Stimulated activated CD4-positive, alpha-beta T cell treated with anti-CD3 and anti-CD28 coated beads, Interleukin-4, amount 100 ng/mL, for 48 hours (primary cell): ENCODE results near the gene GBE1.

Source experiments
- DNase-seq, 2 donors: peaks; one replicate each; pipeline ENCODE4 v3.0.0-alpha.2; 2020; ENCODE audit warnings: low read depth in 2 of 2

Gene GBE1

DNA sequence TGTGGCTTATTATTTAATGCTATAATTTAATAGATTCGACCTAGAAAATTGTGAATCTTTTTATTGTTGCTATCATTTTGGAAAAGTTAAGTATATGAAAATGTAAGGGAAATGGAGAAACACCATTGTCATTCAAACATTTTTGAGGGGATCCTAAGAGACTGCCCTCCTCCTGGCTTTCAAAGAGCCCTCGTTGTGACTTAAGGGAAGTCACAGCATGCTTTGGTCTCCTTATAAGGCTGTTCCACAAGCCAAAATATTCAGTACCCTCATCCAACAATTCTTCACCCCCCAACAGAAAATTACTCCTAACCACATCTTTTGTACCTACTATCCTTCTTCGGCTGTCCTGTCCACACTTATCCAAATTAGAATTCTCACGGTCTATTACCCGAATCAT, 140.2 kb downstream of the GBE1 start:
- no peak for DNase-seq

DNA sequence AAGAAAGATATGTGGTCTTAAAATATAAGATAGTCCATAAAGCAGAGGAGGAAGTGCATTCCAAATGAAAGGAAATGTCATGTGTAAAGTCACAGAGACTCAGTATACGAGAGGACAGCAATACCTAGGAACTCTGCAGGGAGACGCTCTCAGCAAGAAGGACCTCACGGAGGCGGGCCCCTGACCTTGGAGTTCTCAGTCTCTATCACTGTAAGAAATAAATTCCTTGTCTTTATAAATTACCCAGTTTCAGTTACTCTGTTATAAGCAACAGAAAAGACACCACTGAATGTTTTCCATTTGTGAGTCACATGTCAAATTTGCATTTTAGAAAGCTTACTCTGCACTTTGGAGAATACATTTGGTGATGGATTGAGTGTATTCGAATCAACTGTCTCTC, 140.6 kb downstream of the GBE1 start:
- no peak for DNase-seq

DNA sequence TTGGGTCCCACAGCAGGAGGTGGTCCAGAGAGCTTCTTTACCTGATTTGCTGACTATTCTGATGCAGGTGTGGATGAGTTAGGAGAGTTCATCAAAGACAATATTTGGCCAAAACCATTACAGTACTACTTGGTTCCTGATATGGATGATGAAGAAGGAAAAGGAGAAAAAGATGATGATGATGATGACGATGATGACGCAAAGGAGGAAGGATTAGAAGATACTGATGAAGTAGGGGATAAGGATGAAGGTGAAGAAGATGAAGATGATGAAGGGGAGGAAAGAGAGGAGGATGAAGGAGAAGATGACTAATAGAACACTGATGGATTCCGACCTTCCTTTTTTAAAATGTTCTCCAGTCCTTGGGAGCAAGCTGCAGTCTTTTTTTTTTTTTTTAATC, 148.7 kb downstream of the GBE1 start:
- no peak for DNase-seq

DNA sequence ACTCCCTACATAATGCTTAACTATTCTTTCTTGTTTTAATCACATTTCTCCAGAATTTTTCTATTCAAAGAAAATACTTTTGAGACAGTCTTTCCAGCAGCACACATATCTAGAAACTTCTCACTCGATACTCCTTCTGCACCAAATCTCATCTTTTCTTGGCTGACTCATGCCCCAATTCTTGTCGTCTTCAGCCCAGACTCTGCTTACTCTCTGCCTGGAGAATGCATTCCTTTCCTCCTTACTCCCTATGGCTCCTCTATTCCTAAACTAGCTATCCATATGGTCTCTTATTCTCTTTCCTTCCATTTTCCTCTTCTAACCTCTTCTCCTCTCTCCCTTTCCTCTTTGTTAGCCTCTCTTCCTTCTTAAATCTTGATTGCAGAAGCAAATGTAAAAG, 158.7 kb downstream of the GBE1 start:
- no peak for DNase-seq

DNA sequence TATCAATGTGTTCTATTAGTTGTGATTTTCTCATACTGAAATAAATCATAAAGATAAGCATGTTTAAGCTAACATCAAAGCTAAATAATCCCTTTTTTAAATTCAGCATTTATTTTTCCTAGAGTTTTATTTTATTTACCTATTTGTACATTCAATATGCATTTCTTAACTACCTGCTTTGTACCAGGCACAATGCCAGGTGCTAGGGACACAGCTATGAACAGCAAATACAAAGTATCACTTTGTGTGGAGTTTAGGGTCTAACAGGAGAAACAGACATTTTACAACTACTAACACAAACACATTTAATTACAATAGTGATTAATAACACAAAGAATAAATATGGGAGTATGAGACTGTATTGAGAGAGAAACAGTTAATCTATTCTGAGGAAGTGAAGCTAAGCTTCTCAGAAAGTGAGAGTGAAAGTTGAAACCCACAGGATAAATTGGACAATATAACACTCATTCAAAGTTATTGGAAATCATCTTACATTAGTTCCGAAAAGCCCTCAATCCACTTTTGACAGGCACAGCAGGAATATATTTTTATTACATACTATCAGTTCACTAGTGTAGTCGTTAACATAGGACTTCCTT, 159.6 kb downstream of the GBE1 start:
- no peak for DNase-seq

DNA sequence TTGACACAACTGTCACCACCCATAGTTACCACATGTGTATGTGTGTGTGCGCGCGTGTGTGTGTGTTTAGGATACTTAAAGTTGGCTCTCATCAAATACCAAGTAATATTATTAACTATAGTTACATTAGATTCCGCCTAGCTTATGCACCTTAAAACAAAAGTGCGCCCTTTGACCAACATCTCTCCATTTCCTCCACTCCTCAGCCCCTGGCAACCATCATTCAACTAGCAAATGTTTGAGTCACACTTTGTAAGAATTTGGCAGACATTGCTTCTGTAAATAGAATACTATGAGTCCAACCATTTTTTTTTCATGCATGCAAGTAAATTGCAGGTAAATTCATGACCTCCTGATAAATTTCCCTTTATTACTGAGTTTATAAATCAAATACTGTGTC, 169.3 kb downstream of the GBE1 start:
- no peak for DNase-seq

DNA sequence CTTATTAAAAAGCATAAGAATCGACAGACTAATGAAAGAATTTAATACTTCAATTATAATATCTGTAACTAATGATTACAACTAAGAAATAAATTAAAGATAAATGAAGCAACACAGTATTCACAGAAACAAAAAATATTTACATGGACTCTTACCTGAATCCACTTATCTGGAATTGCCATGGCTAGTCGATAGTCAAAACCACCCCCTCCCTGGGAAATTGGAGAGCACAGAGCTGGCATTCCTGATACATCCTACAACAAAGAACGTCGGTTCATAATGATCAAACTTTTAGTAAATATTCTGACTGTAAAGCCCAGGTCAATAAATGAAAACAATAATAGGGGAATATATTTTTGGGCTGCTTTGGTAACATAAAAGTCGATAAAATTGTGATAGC, 175.5 kb downstream of the GBE1 start:
- DNase-seq, result no peak

DNA sequence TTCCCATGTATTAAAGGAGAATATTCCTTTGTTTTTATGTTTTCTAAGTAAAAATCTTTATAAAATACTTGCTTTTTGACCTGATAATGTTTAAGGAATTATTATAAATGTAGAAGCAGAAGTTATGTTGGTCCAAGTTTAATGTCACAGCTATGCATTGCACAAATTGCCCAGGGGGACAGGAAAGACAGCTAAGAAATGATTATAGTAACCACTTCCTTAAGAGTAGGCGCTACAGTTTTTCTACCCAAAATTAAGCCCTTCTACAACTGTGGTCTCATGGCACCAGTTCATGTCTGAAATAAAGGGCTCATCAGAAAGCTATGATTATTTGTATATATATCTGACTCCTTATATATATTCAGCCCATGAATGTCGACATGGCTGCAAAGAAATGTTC, 176.4 kb downstream of the GBE1 start:
- no peak for DNase-seq

DNA sequence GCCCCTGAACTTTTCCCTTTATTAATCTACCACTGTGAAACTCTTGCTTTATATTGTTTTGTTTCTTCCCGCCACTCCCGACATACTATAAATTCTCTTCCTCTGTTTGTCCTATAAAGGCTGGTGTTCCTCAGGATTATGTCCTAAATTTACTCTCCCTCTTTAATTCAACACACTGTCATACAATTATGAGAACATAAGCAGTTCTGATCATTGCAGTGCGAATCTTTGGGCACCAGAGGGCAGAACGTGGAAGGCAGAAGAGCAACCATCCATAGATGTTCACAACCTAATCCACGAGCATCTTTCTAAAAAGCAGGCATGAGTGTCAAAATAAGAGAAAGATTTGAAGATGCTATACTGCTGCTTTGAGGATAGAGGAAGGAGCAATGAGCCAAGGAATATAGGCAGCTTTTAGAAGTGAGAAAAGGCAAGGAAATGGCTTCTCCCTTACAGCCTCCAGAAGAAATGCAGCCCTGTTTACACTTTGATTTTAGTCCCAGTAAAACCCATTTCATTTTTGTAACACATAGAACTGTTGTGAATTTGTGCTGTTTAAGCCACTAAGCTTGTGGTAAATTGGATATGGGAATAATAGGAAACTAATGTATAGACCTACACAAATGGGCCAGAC, 179.4 kb downstream of the GBE1 start:
- DNase-seq, result no peak

DNA sequence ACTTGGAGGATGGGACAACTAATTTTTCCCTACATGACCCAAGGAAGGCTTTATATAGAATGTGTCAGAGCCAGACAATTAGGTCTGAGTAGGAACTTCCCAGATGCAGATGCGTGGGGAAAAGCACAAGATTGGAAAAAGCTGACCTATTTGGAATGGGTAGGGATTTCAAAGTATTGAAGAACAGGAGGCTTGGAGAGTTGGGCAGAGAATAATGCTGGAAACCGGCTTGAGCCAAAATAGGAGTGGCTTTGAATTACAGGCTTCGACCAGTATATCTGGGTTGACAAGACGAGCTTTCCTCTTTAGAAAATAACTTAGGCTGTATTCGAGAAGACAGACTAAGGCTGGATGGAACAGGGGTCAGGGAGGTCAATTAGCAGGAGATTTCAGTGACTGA, 181.1 kb downstream of the GBE1 start:
- no peak for DNase-seq

DNA sequence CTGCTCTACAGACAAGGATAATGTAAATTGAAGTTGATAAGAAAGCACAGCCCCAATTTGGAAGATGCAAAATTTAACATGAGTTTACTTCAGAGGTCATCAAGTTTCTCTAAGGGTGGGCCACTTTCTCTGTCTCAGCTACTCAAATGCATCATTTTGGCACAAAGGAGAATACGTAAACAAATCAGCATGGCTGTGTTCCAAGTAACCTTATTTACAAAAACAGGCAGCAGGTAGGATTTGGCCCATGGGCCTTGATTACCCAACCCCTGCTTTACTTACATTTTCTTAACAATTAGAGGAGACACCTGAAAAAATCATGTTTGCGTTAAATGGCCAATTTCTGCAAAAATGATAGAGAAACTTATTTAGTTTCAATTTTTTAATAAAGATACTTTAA, 181.7 kb downstream of the GBE1 start:
- DNase-seq, result no peak

DNA sequence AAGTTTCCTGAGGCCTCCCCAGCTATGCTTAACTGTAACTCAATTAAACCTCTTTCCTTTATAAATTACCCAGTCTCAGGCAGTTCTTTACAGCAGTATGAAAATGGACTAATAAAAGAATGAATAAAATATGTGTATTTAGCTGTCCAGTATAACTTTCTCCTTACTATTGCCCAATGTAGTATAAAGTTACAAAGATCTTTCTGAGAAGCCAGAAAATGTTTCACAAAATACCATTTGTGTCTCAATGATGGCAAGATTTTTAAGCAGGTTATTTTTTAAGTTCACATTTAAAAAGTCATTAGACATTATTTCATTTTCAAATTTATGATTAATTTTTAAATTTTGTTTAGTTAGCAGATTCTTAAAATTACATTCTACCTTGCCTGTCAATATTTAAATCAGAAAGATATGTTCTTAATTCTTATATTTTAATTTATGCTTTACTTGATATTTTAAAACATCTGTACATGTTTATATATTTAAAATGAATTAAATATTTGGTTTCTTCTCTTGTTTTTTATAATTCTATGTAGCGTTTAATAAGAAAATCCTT, 189.2 kb downstream of the GBE1 start:
- no peak for DNase-seq

DNA sequence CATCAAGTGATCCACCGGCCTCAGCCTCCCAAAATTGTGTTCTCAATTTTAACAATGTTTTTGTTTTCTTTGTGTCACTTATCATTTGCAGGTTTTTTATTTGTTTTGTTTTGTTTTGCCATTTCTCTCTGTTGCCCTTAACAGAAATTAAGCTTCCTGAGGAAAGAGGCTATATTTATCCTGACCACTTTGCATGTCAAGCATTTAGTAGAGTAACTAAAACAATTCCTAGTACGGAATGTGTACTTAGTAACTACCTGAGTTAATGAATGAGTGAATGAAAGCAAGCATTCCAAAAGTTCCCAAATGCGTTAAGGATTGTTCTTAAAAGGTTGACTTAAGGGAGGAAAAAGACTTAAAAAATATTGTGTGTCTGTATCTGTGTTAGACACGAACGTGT, 193.1 kb downstream of the GBE1 start:
- no peak for DNase-seq

DNA sequence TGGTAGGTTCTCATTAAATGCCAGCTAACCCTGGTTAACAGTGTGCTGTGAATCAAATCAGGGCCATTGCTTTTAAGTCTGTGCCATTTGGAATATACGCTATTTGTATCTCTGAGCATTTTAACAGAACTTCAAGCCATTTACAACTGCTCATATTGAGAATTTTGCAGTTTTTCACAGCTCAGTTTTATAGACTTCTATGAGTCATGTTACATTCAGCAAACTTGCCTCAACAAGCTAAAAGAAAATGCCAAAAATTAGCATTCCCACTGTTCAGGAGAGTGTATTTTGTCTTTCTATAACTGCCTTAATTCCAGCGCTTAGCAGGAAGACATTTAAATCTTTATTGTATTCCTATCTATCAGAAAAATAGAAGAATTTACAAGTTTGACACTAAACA, 196.4 kb downstream of the GBE1 start:
- no peak for DNase-seq

DNA sequence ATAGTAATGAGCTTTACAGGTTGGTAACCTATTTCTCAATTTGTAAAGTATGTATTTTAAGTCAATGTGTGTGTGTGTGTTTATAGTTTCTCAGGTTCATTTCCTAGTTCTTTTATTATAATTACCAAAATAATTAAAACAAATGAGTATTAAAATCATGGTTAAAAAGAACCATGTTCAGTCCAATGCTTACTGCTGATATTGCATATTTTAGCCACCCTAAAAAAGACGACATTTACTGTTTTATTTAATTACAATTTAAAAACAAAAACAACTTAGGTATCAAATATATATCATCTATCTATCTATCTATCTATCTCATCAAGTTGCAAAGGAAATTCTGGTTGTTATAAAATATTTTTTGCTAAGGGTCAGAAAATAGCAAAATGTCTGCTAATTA, 203.3 kb downstream of the GBE1 start:
- DNase-seq, result no peak

DNA sequence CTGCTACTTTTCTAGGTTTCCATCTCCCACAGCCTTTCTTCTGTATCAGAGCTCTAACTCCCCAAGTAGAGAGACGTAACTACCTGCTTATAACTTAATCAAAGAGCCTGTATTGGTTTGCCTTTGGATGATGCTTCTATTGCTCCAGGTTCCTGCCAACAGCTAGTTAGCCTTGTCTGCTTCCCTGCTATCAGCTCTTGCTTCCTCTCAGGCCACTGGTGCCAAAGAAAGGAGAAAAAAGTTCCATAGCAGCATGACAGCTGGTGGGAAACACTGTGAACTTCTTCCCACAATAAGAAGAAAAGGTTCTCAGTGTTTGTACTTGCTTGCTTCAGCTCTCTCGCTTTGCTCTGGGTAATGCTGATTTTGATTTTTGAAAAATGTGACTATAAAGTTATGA, 206.6 kb downstream of the GBE1 start:
- DNase-seq, result no peak

DNA sequence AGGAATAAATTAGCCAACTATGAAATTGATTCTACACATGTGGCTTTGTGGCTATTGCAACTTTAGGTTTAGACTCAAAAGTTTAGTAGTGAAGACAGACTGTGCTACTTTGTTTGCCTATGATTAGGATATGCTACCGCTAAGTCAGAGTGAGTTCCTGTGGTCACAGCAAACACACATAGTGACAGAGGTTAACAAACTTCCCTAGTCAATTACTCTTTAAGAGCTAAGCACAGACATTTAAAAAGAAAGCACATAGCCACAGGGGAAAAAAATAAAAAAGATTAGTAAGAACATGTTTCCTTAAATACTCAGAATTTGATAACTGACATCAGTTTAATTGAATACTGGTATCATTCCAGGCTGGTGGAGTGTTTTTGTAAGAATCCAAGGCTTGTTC, 207.1 kb downstream of the GBE1 start:
- DNase-seq, result no peak

DNA sequence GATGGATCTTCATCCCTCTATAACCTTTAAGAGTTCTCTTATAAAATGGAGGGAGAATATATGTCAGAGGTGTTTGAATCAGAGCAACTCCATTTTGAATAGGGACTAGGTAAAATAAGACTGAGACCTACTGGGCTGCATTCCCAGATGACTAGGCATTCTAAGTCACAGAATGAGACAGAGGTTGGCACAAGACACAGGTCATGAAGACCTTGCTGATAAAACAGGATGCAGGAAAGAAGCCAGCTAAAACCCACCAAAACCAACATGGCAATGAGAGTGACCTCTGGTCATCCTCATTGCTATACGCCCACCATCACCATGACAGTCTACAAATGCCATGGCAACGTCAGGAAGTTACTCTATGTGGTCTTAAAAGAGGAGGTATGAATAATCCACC, 211.0 kb downstream of the GBE1 start:
- no peak for DNase-seq

DNA sequence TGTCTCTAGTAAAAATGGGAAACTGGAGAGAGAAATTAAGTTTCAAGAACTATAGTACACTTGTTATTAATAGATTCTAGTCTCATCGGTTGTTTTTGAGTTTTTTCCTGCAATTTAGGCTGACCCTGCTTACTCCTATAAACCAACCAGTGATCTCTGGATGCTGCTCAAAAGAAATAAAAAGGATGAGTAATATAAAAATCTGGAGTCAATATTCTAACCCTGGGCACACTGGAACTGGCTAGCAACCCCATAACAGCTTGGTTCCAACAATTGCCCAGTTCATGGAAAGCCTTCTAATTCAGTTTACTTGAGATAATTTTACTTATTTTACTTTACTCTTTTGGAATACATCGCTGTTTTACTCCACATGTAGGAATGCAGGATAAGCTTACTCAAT, 211.6 kb downstream of the GBE1 start:
- DNase-seq, result no peak

DNA sequence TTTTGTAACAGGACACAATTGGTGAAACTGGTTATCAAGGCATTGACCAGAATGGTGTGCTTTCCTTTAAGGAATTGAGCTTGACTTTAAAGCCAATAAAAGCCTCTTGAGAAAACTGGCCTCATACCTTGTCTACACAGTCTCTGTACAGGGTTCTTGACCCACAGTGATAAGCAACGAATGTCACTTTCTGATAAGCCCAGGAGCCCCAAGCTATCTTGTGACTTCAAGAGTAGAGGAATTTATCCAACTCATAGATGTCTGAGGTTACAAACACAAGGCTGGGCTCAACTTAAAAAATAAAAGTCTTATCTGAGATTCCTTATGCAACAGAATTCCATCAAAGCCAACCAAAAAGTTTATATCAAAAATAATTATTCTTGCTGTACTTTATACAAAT, 212.1 kb downstream of the GBE1 start:
- DNase-seq, result no peak

DNA sequence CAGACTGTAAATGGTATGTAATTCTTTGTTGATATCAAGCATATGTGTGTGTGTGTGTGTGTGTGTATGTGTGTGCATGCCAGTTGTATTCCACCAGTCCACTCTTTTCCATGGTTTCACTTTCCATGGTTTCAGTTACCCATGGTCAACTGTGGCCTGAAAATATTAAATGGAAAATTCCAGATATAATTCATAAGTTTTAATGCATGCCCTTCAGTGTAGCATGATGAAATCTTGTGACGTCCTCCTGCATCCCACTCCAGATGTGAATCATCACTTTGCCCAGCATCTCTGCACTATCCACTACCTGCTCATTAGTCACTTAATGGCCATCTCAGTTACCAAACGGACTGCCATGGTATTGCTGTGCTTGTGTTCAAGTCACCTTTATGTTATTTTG, 215.9 kb downstream of the GBE1 start:
- DNase-seq, result no peak

DNA sequence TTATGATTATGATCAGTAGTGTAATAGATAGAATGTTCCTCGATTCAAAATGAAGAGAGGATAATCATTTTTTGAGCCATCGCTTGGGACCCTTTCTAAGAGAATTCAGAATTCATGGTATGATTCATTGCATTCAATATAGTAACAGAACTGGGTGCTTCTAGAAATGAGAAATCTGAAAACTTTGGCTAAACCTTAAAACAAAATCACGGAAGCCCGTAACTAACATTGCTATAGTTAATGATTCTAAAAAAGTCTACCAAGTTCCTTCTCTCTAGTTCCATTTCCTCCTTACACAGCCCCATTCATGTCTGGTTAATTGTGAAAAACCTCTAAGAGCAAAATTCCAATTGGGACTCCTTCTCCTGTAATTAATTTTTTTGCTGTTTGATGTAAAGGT, 217.1 kb downstream of the GBE1 start:
- DNase-seq, result no peak

DNA sequence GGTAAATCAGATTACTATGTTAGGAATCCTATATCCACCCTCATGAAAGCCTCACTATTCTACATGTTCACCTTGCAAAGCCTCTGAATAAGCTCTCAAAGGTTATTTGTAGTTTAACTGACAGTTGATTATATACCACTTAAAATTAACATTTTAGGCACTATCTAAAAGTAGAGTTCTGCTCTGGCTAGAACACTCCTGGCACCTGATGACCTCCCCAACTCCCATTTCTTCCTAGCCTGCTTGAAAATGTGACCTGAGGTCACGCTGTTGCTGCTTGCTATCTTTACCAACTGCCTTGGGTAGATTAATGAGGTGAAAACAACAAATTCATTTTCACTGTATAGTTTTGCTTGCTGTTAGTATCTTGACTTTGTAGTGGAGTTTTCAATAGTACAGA, 220.7 kb downstream of the GBE1 start:
- no peak for DNase-seq

DNA sequence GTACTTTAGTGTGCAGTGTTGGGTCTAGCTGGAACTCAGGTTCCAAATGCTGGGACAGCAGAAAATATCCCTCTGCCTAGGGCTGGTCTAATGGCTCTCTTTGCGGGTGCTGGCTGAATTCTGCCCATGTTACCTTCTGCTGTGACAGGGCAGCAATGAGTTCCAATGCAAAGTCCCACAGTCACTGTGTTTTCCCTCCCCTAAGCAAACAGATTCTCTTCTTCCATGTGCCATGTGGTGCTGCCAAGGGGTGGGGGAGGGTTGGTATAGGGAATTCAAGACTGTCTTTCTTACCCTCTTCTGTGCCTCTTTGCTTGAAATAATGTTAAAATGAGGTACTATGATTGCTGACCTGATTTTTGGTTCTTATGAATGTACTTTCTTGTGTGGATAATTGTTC, 229.6 kb downstream of the GBE1 start:
- no peak for DNase-seq
